HepG2 (cell line): Measurements from ENCODE around the gene MYLK2. TPM values are rescaled to one million over a fixed set of nuclear protein-coding genes. Genes with fewer than 3 reads are reported as not detected.
A peak's percentile ranks its signal among the peaks of the same experiment; 100 is the strongest.

Experiments
- ATAC-seq: fragments of 200-7000 bp; cut with Tn5 transposase; 3 replicates; pipeline ENCODE4 v1.9.1; 2020; ENCODE audit warnings: mild to moderate bottlenecking, moderate library complexity
- BruUV-seq: library from RNA; stranded (reverse); fragments of 400-500 nt; replicated peaks from 2 replicates; lab custom pipeline; 2021; lab: Mats Ljungman, UMichigan
- CTCF ChIA-PET: fragments of 300-600 bp; formaldehyde crosslinking; extraction: SDS; loops from one replicate; lab custom pipeline; 2021; ENCODE audit warnings: low total read pairs, inconsistent platforms, low intra/inter-chr PET ratio; lab: Yijun Ruan, JAX
- POLR2A ChIA-PET: fragments of 350-600 bp; sonication (Branson Sonifier 250); formaldehyde crosslinking; loops from one replicate; lab custom pipeline; 2020; ENCODE audit warnings: antibody characterized with exemption, inconsistent platforms; lab: Yijun Ruan, JAX
- DNase-seq: peaks from one replicate; pipeline ENCODE4 v3.0.0-alpha.2; 2015; ENCODE audit warnings: low spot score
- FAIRE-seq: peaks from 3 replicates; lab custom pipeline; 2011; peaks lifted over from hg19 to GRCh38; lab: Jason Lieb, UNC
- H2AFZ ChIP-seq: one replicate; pipeline ENCODE4 v1.6.1; 2011; ENCODE audit warnings: low read length, inconsistent platforms
- H3K27ac ChIP-seq: fragments of 300-600 bp; 3 replicates; pipeline ENCODE4 v1.8.0; 2011; ENCODE audit warnings: mixed run types, mild to moderate bottlenecking, mixed read lengths, low read length, inconsistent platforms; ENCODE audit not compliant: insufficient read depth; ENCODE audit errors: extremely low read length
- H3K27me3 ChIP-seq, 2 experiments: fragments of 200-600 bp in 1 of 2; 2 replicates in 1 of 2; 3 replicates in 1 of 2; pipeline versions ENCODE4 v1.6.0 to v1.8.0; 2011; ENCODE audit warnings: low read length in 2 of 2, mild to moderate bottlenecking in 2 of 2, moderate library complexity in 2 of 2, inconsistent platforms in 1 of 2; ENCODE audit not compliant: insufficient read depth in 2 of 2, control insufficient read depth in 1 of 2
- H3K36me3 ChIP-seq, 2 experiments: fragments of 200-600 bp in 1 of 2; replicated peaks in 1 of 2; 2 replicates in 1 of 2; 3 replicates in 1 of 2; pipeline versions ENCODE4 v1.5.1 to v1.8.0; 2011; ENCODE audit warnings: low read length in 2 of 2, inconsistent platforms in 1 of 2; ENCODE audit not compliant: insufficient read depth in 2 of 2, control insufficient read depth in 1 of 2
- H3K4me1 ChIP-seq: 2 replicates; pipeline ENCODE4 v1.5.1; 2012; ENCODE audit warnings: low read length, inconsistent platforms; ENCODE audit not compliant: insufficient read depth
- H3K4me2 ChIP-seq: 2 replicates; pipeline ENCODE4 v1.6.0; 2011; ENCODE audit warnings: low read depth, low read length, inconsistent platforms
- H3K4me3 ChIP-seq, 3 experiments: fragments of 200-600 bp in 1 of 3; sonication (generic), shearing (Covaris generic) in 1 of 3; replicated peaks in 1 of 3; 2 replicates each; pipeline ENCODE4 v1.5.1; 2011 to 2016; ENCODE audit warnings: low read length in 3 of 3, inconsistent platforms in 2 of 3, low read depth in 2 of 3, mild to moderate bottlenecking in 2 of 3, control low read depth in 1 of 3, mixed read lengths in 1 of 3; ENCODE audit not compliant: insufficient read depth in 1 of 3
- H3K79me2 ChIP-seq: one replicate; pipeline ENCODE4 v1.6.1; 2011; ENCODE audit warnings: low read length, inconsistent platforms; ENCODE audit not compliant: insufficient read depth
- H3K9ac ChIP-seq: 2 replicates; pipeline ENCODE4 v1.6.0; 2011; ENCODE audit warnings: mild to moderate bottlenecking, low read depth, low read length, inconsistent platforms; ENCODE audit not compliant: insufficient read depth
- H3K9me3 ChIP-seq: 2 replicates; pipeline ENCODE4 v1.5.1; 2012; ENCODE audit warnings: mild to moderate bottlenecking, low read length
- H4K20me1 ChIP-seq: 2 replicates; pipeline ENCODE4 v1.6.0; 2011; ENCODE audit warnings: inconsistent platforms, mild to moderate bottlenecking, low read length, moderate library complexity; ENCODE audit not compliant: insufficient read depth
- CCAR2 ChIP-seq: fragments of 200-400 bp; formaldehyde crosslinking; optimal IDR thresholded peaks from 2 replicates; pipeline ENCODE3; 2018; ENCODE audit warnings: low read depth, mild to moderate bottlenecking, low read length, moderate library complexity
- CREM ChIP-seq, 2 experiments: sonication (generic) in 1 of 2; formaldehyde crosslinking in 1 of 2; IDR thresholded peaks; 2 replicates each; pipeline versions ENCODE4 v1.4.0 to v1.6.1; 2016 to 2020; ENCODE audit warnings: antibody characterized with exemption in 1 of 2, mild to moderate bottlenecking in 1 of 2, missing genetic modification reagents in 1 of 2
- PCBP1 ChIP-seq: fragments of 200-400 bp; formaldehyde crosslinking; IDR thresholded peaks from 2 replicates; pipeline ENCODE4 v1.6.1; 2017; ENCODE audit warnings: mild to moderate bottlenecking, low read depth, low read length, borderline replicate concordance
- RXRA ChIP-seq: sonication (generic); formaldehyde crosslinking; IDR thresholded peaks from 2 replicates; pipeline ENCODE4 v1.5.1; 2020; ENCODE audit warnings: missing genetic modification reagents
- ZNF17 ChIP-seq: sonication (generic); formaldehyde crosslinking; IDR thresholded peaks from 2 replicates; pipeline ENCODE4 v1.5.0; 2020; ENCODE audit warnings: mild to moderate bottlenecking, missing genetic modification reagents
- ZNF263 ChIP-seq: sonication (generic); formaldehyde crosslinking; IDR thresholded peaks from 2 replicates; pipeline ENCODE4 v1.4.0; 2020; ENCODE audit warnings: missing genetic modification reagents
- ZNF513 ChIP-seq: sonication (generic); formaldehyde crosslinking; conservative IDR thresholded peaks from 2 replicates; pipeline ENCODE4 v1.5.0; 2020; ENCODE audit warnings: missing genetic modification reagents
- ZNF691 ChIP-seq: sonication (generic); formaldehyde crosslinking; IDR thresholded peaks from 2 replicates; pipeline ENCODE4 v1.4.0; 2020; ENCODE audit warnings: missing genetic modification reagents, low read depth, mild to moderate bottlenecking, borderline replicate concordance
- ZNF781 ChIP-seq: sonication (generic); formaldehyde crosslinking; IDR thresholded peaks from 2 replicates; pipeline ENCODE4 v1.5.1; 2020; ENCODE audit warnings: borderline replicate concordance, mild to moderate bottlenecking, missing genetic modification reagents; ENCODE audit errors: not compliant biosample characterization
- WGBS: methylation state at CpG from one replicate; pipeline ENCODE4 v1.1.6; 2017; ENCODE audit warnings: low lambda C conversion rate; 5-methylcytosine and 5-hydroxymethylcytosine counted together
- in situ Hi-C: cut with HindIII; loops from 2 replicates; pipeline ENCODE4 v1.10.0; 2017; ENCODE audit warnings: low pct_unique_long_range_greater_than_20kb; ENCODE audit not compliant: extremely low pct_ligation_motif_present
- intact Hi-C: fragments of 100-400 bp; cut with micrococcal nuclease; formaldehyde crosslinking; loops from one replicate; pipeline ENCODE4 v1.10.0; 2022; ENCODE audit not compliant: unreplicated experiment
- polyA plus RNA-seq, 8 experiments: library from polyadenylated mRNA; depleted of rRNA in 3 of 8; stranded (reverse) in 7 of 8; unstranded in 1 of 8; fragments of >200 nt; fragmentation: Illumina TruSeq in 4 of 8; extraction: Trizol in 4 of 8; gene quantifications; 2 replicates each; pipeline versions ENCODE4 v1.2.1 to v1.2.3, GENCODE V29; 2011 to 2016; ENCODE audit warnings: low read depth in 4 of 8, missing spikeins in 1 of 8, mixed read lengths in 1 of 8; ENCODE audit not compliant: insufficient read depth in 1 of 8
- total RNA-seq, 5 experiments: library from RNA; depleted of rRNA; stranded (reverse); fragments of >200 nt; fragmentation: Illumina TruSeq; extraction: Trizol; gene quantifications; 2 replicates each; pipeline ENCODE4 v1.2.3, GENCODE V29; 2016; ENCODE audit warnings: low read depth in 1 of 5
- TF ChIP-seq, protein P1 (sequence below): sonication (generic); formaldehyde crosslinking; IDR thresholded peaks from 2 replicates; pipeline ENCODE4 v1.4.0; 2020; ENCODE audit warnings: missing genetic modification reagents, borderline replicate concordance
- TF ChIP-seq, protein P2 (sequence below): sonication (generic); formaldehyde crosslinking; IDR thresholded peaks from 2 replicates; pipeline ENCODE4 v1.8.0; 2022; ENCODE audit warnings: missing genetic modification reagents, mild to moderate bottlenecking, moderate library complexity, borderline replicate concordance

The MYLK2 gene
- total and polyA plus RNA-seq, 2 of the 13 experiments (the other 11 are each of a cell fraction or from before 2014, with no cell fraction given): 0.27 TPM; not detected in 1

GRCh38 chr20:31868853-31869672, 49.9 kb downstream of the MYLK2 start:
- peak overlapping the region; percentile 99 for H3K4me2 ChIP-seq
- intact Hi-C loops: no loop called here
- peak overlapping the region in 2 of 3 experiments; percentile 56 to 85; a peak in 2 of 6 replicates for H3K4me3 ChIP-seq
- no peaks in the 10 kb centered on the region for H3K9me3 ChIP-seq
- peak overlapping the region; percentile 55; the same call in 1 of the 2 replicates for H3K9ac ChIP-seq
- POLR2A ChIA-PET: interaction anchor here (1.5 kb wide), 1 partner anchor 11 kb away, joined by 9 read pairs; no protein-coding TSS in a partner anchor
- no peaks in the 10 kb centered on the region for H3K79me2 ChIP-seq
- CTCF ChIA-PET: no interaction called here
- no peak overlapping the region for H3K27ac ChIP-seq
- no TSS peak for BruUV-seq
- ATAC-seq (peak; percentile 32), FAIRE-seq (no peak), DNase-seq (no peak)
- H3K4me1 ChIP-seq: peaks cover 20% of the 10 kb centered on the region
- in situ Hi-C loops: no loop called here
- WGBS: 51% methylated on average over 11 of the region's 12 CpGs
- H4K20me1 ChIP-seq: no peaks in the 10 kb centered on the region
- peaks cover 14 to 55% of the 10 kb centered on the region in 2 experiments; a peak in 4 of 5 replicates for H3K27me3 ChIP-seq
- no peak overlapping the region for H2AFZ ChIP-seq
- H3K36me3 ChIP-seq: no peaks in the 10 kb centered on the region
- TF ChIP-seq, protein P1, sequence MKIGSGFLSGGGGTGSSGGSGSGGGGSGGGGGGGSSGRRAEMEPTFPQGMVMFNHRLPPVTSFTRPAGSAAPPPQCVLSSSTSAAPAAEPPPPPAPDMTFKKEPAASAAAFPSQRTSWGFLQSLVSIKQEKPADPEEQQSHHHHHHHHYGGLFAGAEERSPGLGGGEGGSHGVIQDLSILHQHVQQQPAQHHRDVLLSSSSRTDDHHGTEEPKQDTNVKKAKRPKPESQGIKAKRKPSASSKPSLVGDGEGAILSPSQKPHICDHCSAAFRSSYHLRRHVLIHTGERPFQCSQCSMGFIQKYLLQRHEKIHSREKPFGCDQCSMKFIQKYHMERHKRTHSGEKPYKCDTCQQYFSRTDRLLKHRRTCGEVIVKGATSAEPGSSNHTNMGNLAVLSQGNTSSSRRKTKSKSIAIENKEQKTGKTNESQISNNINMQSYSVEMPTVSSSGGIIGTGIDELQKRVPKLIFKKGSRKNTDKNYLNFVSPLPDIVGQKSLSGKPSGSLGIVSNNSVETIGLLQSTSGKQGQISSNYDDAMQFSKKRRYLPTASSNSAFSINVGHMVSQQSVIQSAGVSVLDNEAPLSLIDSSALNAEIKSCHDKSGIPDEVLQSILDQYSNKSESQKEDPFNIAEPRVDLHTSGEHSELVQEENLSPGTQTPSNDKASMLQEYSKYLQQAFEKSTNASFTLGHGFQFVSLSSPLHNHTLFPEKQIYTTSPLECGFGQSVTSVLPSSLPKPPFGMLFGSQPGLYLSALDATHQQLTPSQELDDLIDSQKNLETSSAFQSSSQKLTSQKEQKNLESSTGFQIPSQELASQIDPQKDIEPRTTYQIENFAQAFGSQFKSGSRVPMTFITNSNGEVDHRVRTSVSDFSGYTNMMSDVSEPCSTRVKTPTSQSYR (CRISPR knock-in tag): 0 out of 2 replicates have a peak, but pooled peaks have one; percentile 17
- TF ChIP-seq RXRA (no peak), ZNF781 (CRISPR knock-in tag) (peak; percentile 4), CCAR2 (no peak), ZNF691 (0 out of 2 replicates have a peak, but pooled peaks have one; percentile 25), PCBP1 (0 out of 2 replicates have a peak, but pooled peaks have one; percentile 19), ZNF17 (CRISPR knock-in tag) (no peak), CREM (IDR thresholded peaks at IDR 0.05) (no peak), CREM (CRISPR knock-in tag; IDR thresholded peaks at IDR 0.05) (no peak), ZNF263 (CRISPR knock-in tag) (peak; percentile 46; the same call in 1 of the 2 replicates), ZNF513 (CRISPR knock-in tag) (no peak)
- TF ChIP-seq, protein P2, sequence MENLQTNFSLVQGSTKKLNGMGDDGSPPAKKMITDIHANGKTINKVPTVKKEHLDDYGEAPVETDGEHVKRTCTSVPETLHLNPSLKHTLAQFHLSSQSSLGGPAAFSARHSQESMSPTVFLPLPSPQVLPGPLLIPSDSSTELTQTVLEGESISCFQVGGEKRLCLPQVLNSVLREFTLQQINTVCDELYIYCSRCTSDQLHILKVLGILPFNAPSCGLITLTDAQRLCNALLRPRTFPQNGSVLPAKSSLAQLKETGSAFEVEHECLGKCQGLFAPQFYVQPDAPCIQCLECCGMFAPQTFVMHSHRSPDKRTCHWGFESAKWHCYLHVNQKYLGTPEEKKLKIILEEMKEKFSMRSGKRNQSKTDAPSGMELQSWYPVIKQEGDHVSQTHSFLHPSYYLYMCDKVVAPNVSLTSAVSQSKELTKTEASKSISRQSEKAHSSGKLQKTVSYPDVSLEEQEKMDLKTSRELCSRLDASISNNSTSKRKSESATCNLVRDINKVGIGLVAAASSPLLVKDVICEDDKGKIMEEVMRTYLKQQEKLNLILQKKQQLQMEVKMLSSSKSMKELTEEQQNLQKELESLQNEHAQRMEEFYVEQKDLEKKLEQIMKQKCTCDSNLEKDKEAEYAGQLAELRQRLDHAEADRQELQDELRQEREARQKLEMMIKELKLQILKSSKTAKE: 0 out of 2 replicates have a peak, but pooled peaks have one; percentile 18
